ENCODE results near the gene PLD6.

PLD6 gene

GRCh38 chr17:17155568-17155967, 50.6 kb downstream of the PLD6 start:
- H3K4me2 ChIP-seq = peak overlapping the region; percentile 73
- peaks cover 80% of the 10 kb centered on the region for H4K20me1 ChIP-seq
- no peak for TF ChIP-seq Cebpa-rat (IDR thresholded peaks at IDR 0.05)
- H3K27ac ChIP-seq = peak overlapping the region; percentile 45; the same call in 1 of the 2 replicates
- no peaks in the 10 kb centered on the region; the same call in 1 of the 2 replicates for H3K27me3 ChIP-seq
- no peak overlapping the region for H3K4me3 ChIP-seq
- peaks cover 62% of the 10 kb centered on the region for H3K4me1 ChIP-seq
- H3K9me3 ChIP-seq = no peaks in the 10 kb centered on the region
- H3K9ac ChIP-seq = peak overlapping the region; percentile 24; the same call in 1 of the 2 replicates
- peaks cover 100% of the 10 kb centered on the region for H3K36me3 ChIP-seq

GRCh38 chr17:17154981-17155380, 51.2 kb downstream of the PLD6 start:
- H3K4me3 ChIP-seq = no peak overlapping the region
- H3K36me3 ChIP-seq = peaks cover 100% of the 10 kb centered on the region
- H3K4me1 ChIP-seq = peaks cover 68% of the 10 kb centered on the region
- peaks cover 76% of the 10 kb centered on the region for H4K20me1 ChIP-seq
- no peaks in the 10 kb centered on the region for H3K9me3 ChIP-seq
- H3K27me3 ChIP-seq = no peaks in the 10 kb centered on the region
- peak overlapping the region; percentile 73 for H3K4me2 ChIP-seq
- TF ChIP-seq Cebpa-rat (IDR thresholded peaks at IDR 0.05) = no peak
- H3K9ac ChIP-seq = 0 out of 2 replicates have a peak overlapping the region, but pooled peaks have one; percentile 11
- H3K27ac ChIP-seq = no peak overlapping the region

GRCh38 chr17:17154556-17154955, 51.6 kb downstream of the PLD6 start:
- 0 out of 2 replicates have a peak overlapping the region, but pooled peaks have one; percentile 1 for H3K27ac ChIP-seq
- H3K4me3 ChIP-seq = no peak overlapping the region
- H3K36me3 ChIP-seq = peaks cover 100% of the 10 kb centered on the region
- H4K20me1 ChIP-seq = peaks cover 76% of the 10 kb centered on the region
- H3K9me3 ChIP-seq = no peaks in the 10 kb centered on the region
- H3K27me3 ChIP-seq = no peaks in the 10 kb centered on the region
- H3K4me2 ChIP-seq = peak overlapping the region; percentile 1
- no peak for TF ChIP-seq Cebpa-rat (IDR thresholded peaks at IDR 0.05)
- 0 out of 2 replicates have a peak overlapping the region, but pooled peaks have one; percentile 11 for H3K9ac ChIP-seq
- H3K4me1 ChIP-seq = peaks cover 71% of the 10 kb centered on the region

GRCh38 chr17:17153709-17154108, 52.4 kb downstream of the PLD6 start:
- H4K20me1 ChIP-seq = peaks cover 67% of the 10 kb centered on the region
- no peaks in the 10 kb centered on the region for H3K9me3 ChIP-seq
- H3K27ac ChIP-seq = 0 out of 2 replicates have a peak overlapping the region, but pooled peaks have one; percentile 1
- H3K4me1 ChIP-seq = peaks cover 71% of the 10 kb centered on the region
- H3K36me3 ChIP-seq = peaks cover 98% of the 10 kb centered on the region
- H3K4me2 ChIP-seq = no peak overlapping the region
- H3K27me3 ChIP-seq = no peaks in the 10 kb centered on the region
- H3K4me3 ChIP-seq = no peak overlapping the region
- no peak overlapping the region for H3K9ac ChIP-seq
- no peak for TF ChIP-seq Cebpa-rat (IDR thresholded peaks at IDR 0.05)

- Histone ChIP-seq H3K36me3 (peaks cover 98% of the 10 kb centered on the region), H3K9me3 (no peaks in the 10 kb centered on the region), H3K27me3 (no peaks in the 10 kb centered on the region), H3K27ac (no peak overlapping the region), H3K9ac (0 out of 2 replicates have a peak overlapping the region, but pooled peaks have one; percentile 18), H3K4me3 (no peak overlapping the region), H3K4me1 (peaks cover 75% of the 10 kb centered on the region), H3K4me2 (peak overlapping the region; percentile 58), H4K20me1 (peaks cover 64% of the 10 kb centered on the region)
- no peak for TF ChIP-seq Cebpa-rat (IDR thresholded peaks at IDR 0.05)
Measured at GRCh38 chr17:17153071-17153470, 53.1 kb downstream of the PLD6 start.

- Histone ChIP-seq H3K27ac (peak overlapping the region; percentile 43; the same call in 1 of the 2 replicates), H3K9ac (0 out of 2 replicates have a peak overlapping the region, but pooled peaks have one; percentile 18), H4K20me1 (peaks cover 64% of the 10 kb centered on the region), H3K4me2 (peak overlapping the region; percentile 58), H3K9me3 (no peaks in the 10 kb centered on the region), H3K4me3 (no peak overlapping the region), H3K27me3 (no peaks in the 10 kb centered on the region), H3K36me3 (peaks cover 98% of the 10 kb centered on the region), H3K4me1 (peaks cover 82% of the 10 kb centered on the region)
- no peak for TF ChIP-seq Cebpa-rat (IDR thresholded peaks at IDR 0.05)
Measured at GRCh38 chr17:17152385-17152784, 53.7 kb downstream of the PLD6 start.

GRCh38 chr17:17151962-17152361, 54.2 kb downstream of the PLD6 start:
- H3K4me1 ChIP-seq = peaks cover 86% of the 10 kb centered on the region
- peak overlapping the region; percentile 58 for H3K4me2 ChIP-seq
- H3K27ac ChIP-seq = peak overlapping the region; percentile 43; the same call in 1 of the 2 replicates

GRCh38 chr17:17151541-17151940, 54.6 kb downstream of the PLD6 start:
- peaks cover 60% of the 10 kb centered on the region for H4K20me1 ChIP-seq
- no peaks in the 10 kb centered on the region for H3K27me3 ChIP-seq
- H3K27ac ChIP-seq = peak overlapping the region; percentile 43; the same call in 1 of the 2 replicates
- no peak overlapping the region for H3K4me3 ChIP-seq
- peaks cover 98% of the 10 kb centered on the region for H3K36me3 ChIP-seq
- H3K4me2 ChIP-seq = peak overlapping the region; percentile 58
- H3K4me1 ChIP-seq = peaks cover 88% of the 10 kb centered on the region
- H3K9ac ChIP-seq = peak overlapping the region; percentile 25; the same call in 1 of the 2 replicates
- no peak for TF ChIP-seq Cebpa-rat (IDR thresholded peaks at IDR 0.05)
- no peaks in the 10 kb centered on the region for H3K9me3 ChIP-seq

More at GRCh38 chr17:17151962-17152361, 54.2 kb downstream of the PLD6 start:
- Histone ChIP-seq H3K27me3 (no peaks in the 10 kb centered on the region), H3K9ac (0 out of 2 replicates have a peak overlapping the region, but pooled peaks have one; percentile 18), H3K4me3 (no peak overlapping the region), H4K20me1 (peaks cover 60% of the 10 kb centered on the region), H3K9me3 (no peaks in the 10 kb centered on the region), H3K36me3 (peaks cover 98% of the 10 kb centered on the region)
- no peak for TF ChIP-seq Cebpa-rat (IDR thresholded peaks at IDR 0.05)

- Histone ChIP-seq H3K27ac (no peak overlapping the region), H3K4me3 (no peak overlapping the region), H3K36me3 (peaks cover 98% of the 10 kb centered on the region), H3K9me3 (no peaks in the 10 kb centered on the region), H3K4me2 (peak overlapping the region; percentile 58), H3K27me3 (no peaks in the 10 kb centered on the region), H4K20me1 (peaks cover 60% of the 10 kb centered on the region), H3K9ac (peak overlapping the region; percentile 25; the same call in 1 of the 2 replicates), H3K4me1 (peaks cover 88% of the 10 kb centered on the region)
- TF ChIP-seq Cebpa-rat (IDR thresholded peaks at IDR 0.05) = no peak
Measured at GRCh38 chr17:17151055-17151454, 55.1 kb downstream of the PLD6 start.

Measured in BLaER1 (cell line).